ENCODE measurements around the gene ATG2A. TPM values are rescaled to one million over a fixed set of nuclear protein-coding genes. Genes with fewer than 3 reads are reported as not detected.
A peak's percentile ranks its signal among the peaks of the same experiment; 100 is the strongest.

ATG2A gene
- total RNA-seq, 6 donors from 2014 or later, result 24.6 to 59.2 (median 33.3) TPM

- Histone ChIP-seq H3K4me1 (peaks cover 61 to 79% (median 71%) of the 10 kb centered on the region in 4 donors), H3K4me3 (peak overlapping the region; percentile 62 to 96 (median 79)), H3K27me3 (no peaks in the 10 kb centered on the region), H3K27ac (peak overlapping the region; percentile 85 to 98 (median 92)), H3K36me3 (peaks cover 6 to 26% (median 20%) of the 10 kb centered on the region in 4 donors), H3K9me3 (no peaks in the 10 kb centered on the region)
- TF ChIP-seq POLR2AphosphoS5 (IDR thresholded peaks at IDR 0.05) (no peak), POLR2A (IDR thresholded peaks at IDR 0.05) (peak in 1 of 4 donors; percentile 16), EP300 (IDR thresholded peaks at IDR 0.05) (no peak)
- TF ChIP-seq, protein P1, sequence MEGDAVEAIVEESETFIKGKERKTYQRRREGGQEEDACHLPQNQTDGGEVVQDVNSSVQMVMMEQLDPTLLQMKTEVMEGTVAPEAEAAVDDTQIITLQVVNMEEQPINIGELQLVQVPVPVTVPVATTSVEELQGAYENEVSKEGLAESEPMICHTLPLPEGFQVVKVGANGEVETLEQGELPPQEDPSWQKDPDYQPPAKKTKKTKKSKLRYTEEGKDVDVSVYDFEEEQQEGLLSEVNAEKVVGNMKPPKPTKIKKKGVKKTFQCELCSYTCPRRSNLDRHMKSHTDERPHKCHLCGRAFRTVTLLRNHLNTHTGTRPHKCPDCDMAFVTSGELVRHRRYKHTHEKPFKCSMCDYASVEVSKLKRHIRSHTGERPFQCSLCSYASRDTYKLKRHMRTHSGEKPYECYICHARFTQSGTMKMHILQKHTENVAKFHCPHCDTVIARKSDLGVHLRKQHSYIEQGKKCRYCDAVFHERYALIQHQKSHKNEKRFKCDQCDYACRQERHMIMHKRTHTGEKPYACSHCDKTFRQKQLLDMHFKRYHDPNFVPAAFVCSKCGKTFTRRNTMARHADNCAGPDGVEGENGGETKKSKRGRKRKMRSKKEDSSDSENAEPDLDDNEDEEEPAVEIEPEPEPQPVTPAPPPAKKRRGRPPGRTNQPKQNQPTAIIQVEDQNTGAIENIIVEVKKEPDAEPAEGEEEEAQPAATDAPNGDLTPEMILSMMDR (IDR thresholded peaks at IDR 0.05), result no peak
- 31 to 41% methylated on average over 10 to 14 of the region's 14 CpGs for WGBS, 2 donors
- peak in 1 of 2 donors; percentile 78 for ATAC-seq (ENCODE audit: low FRiP score in 2 of 2)
- DNase-seq, result peak; percentile 60 to 67
Measured at GRCh38 chr11:64876835-64877341, 40.1 kb downstream of the ATG2A start.

DNA sequence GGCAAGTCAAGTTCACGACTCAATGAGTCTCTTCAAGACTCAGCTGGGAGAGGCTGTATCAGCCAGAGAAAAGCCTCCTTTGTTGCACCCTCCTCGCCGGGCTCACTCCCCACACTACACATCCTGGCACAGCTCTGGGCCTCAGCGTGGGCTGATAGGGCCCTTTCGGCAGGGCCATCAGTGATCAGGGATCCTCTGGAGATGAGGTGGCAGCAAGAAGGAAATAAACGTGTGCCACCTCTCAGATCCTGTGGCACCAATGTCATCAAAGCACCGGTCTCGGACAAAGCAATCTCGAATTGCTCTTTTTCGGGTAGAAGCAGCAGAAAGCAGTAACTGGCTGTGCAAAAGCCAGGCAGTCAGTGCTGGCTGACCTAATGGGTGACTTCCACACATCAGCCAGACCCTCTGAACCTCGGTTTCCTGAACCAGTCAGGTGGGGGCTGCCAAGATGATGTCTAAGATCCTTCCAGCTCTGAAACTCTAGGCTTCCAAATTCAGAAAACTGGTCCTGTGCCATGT, 40.7 kb downstream of the ATG2A start:
- DNase-seq, result no peak
- TF ChIP-seq, protein P1 (IDR thresholded peaks at IDR 0.05), result no peak
- TF ChIP-seq POLR2AphosphoS5 (IDR thresholded peaks at IDR 0.05), result peak in 1 of 2 donors; percentile 1
- Histone ChIP-seq H3K27me3 (no peaks in the 10 kb centered on the region), H3K4me3 (peak overlapping the region; percentile 39 to 96 (median 72)), H3K4me1 (peaks cover 67 to 85% (median 75%) of the 10 kb centered on the region in 4 donors), H3K36me3 (peaks cover 6 to 32% (median 21%) of the 10 kb centered on the region in 4 donors), H3K9me3 (no peaks in the 10 kb centered on the region), H3K27ac (peak overlapping the region; percentile 85 to 98 (median 92))
- WGBS, 2 donors, result 31 to 52% methylated on average over 7 to 11 of the region's 11 CpGs
- ATAC-seq (ENCODE audit: low FRiP score in 2 of 2), result no peak

GRCh38 chr11:64875369-64876228, 41.4 kb downstream of the ATG2A start:
- no peaks in the 10 kb centered on the region for H3K27me3 ChIP-seq
- H3K4me1 ChIP-seq, result peaks cover 71 to 86% (median 77%) of the 10 kb centered on the region in 4 donors
- 58 to 64% methylated on average over 17 of the region's 17 CpGs for WGBS, 2 donors
- H3K4me3 ChIP-seq, result peak overlapping the region; percentile 39 to 96 (median 72)
- peaks cover 6 to 36% (median 21%) of the 10 kb centered on the region in 4 donors for H3K36me3 ChIP-seq
- TF ChIP-seq POLR2A (IDR thresholded peaks at IDR 0.05), result peak in 1 of 4 donors; percentile 6
- no peak for TF ChIP-seq EP300 (IDR thresholded peaks at IDR 0.05)
- TF ChIP-seq POLR2AphosphoS5 (IDR thresholded peaks at IDR 0.05), result peak; percentile 3 to 12
- ATAC-seq (ENCODE audit: low FRiP score in 2 of 2) (no peak), DNase-seq (peak in 1 of 2 donors; percentile 56)
- peak overlapping the region; percentile 85 to 98 (median 92) for H3K27ac ChIP-seq
- no peaks in the 10 kb centered on the region for H3K9me3 ChIP-seq

GRCh38 chr11:64874308-64875240, 42.4 kb downstream of the ATG2A start:
- TF ChIP-seq POLR2AphosphoS5 (IDR thresholded peaks at IDR 0.05) (peak in 1 of 2 donors; percentile 45), EP300 (IDR thresholded peaks at IDR 0.05) (no peak), POLR2A (IDR thresholded peaks at IDR 0.05) (no peak)
- TF ChIP-seq, protein P1 (IDR thresholded peaks at IDR 0.05), result no peak
- Histone ChIP-seq H3K27ac (peak overlapping the region; percentile 85 to 98 (median 92)), H3K9me3 (no peaks in the 10 kb centered on the region), H3K27me3 (no peaks in the 10 kb centered on the region), H3K36me3 (peaks cover 6 to 36% (median 21%) of the 10 kb centered on the region in 4 donors), H3K4me1 (peaks cover 71 to 88% (median 77%) of the 10 kb centered on the region in 4 donors), H3K4me3 (peak overlapping the region in 2 of 4 donors; percentile 83 to 96)
- no peak for DNase-seq
- no peak for ATAC-seq (ENCODE audit: low FRiP score in 2 of 2)
- WGBS, 2 donors, result 71 to 75% methylated on average over 22 to 29 of the region's 29 CpGs
